Measurements from ENCODE around the gene CP.

CP gene

DNA sequence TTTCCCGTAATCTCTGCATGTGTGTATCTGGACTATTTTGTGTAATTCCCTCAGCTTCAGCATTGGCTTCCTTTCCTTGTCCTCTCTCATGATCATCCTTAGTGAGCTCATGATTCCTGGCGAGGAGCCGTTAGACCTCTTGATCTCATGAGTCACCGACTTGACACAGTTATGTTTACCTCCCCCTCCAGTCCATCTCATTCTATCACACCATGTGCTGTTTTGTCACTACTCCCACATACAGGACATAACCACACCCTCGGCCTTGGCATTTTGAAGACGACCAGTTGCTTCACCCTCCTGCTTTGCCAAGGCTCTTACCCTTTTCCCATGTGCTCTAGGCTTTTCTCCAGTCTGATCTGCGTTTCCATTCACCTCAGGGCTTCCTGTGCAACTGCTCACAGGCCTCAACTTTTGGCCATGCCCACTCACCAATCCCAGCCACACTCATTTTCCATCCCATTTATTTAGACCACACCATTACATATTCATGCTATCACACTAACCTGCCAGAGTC is 41.5 kb downstream of the CP start:
- peak; percentile 25 for DNase-seq

DNA sequence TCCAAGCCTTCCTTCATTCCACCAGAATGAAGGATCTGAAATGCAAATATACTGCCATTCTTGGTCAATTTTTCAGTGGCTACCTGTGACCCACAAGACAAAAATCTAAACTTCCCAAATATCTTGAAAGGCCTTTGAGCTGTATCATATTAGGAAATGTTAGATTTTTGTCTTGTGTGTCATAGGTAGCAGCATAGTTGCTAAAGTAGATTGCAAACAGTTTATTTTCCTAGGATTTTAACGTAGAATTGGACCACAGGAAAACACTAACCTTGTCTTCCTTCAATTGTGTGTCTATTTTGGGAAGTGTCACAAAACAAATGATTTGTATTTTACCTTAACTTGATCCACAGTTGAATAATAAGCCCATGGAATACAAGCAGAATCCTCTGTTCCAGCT is 42.4 kb downstream of the CP start:
- no peak for DNase-seq

DNA sequence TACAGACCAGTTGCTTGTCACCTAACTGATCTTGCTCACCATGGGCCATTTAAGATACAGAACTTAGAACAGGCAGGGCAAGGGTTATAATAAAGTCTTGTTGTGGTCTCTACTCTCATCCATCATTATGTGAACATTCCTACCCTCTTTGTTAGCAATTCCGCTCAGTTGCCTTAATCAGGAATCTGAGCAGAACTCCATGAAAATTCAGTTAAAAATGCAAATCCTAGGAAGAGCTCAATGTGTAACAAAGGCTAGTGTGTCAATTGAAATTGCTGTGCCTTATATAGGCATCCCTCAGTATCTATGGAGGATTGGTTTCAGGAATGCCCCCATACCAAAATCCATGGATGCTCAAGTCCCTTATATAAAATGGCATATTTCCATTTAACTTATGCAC is 44.5 kb downstream of the CP start:
- no peak for DNase-seq

DNA sequence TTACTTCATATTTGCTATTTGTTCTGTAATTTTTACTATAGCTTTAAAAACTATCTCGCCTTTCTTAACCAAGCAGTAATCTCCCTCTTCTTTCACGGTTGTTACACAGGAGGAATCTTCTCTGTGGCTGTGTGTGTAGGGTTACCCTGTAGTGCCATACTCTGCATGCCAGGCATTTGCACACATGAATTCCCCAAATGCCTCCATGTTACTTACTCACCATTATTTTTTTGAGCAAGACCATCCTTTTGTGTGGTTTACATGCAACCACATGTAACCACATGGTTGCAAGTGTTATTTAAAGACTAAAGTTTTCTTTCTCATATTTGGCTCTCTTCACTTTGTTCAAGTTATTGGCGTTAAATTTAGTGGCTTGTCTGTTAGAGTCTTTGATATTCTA is 46.7 kb downstream of the CP start:
- DNase-seq = no peak

DNA sequence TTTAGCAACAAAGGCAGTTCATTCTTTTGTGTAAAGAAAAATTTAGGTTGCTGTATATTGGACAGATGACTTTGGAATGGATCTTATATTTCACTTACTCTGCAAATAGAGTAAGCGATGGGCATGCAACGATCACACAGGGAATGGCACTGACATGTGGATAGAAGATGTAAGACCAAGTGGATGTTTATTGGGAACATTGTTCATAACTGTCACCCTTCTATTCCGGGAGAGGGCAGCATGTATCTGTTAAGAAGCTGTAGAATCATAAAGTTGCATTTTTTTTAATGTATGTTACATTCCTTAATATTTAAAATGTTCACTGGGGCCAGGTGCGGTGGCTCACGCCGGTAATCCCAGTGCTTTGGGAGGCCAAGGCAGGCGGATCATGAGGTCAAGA is 51.0 kb downstream of the CP start:
- no peak for DNase-seq

DNA sequence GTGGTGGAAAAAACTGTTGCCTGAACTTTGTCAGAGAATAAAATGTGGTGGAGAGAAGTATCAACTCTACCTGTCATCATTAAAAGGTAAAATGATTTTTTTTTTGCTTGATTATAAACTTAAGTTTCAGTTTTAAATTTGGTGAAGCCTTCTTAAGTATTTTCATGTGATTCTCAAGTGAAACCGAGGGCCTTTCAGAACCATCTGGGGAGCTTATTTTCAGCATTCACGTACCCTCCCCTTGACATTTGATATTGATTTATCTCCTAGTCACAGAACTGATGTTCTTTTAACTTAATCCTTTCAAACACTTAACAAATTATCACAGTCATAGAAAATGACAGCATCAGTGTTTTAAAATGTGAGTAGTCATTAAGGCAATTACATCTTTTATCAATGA is 53.7 kb downstream of the CP start:
- DNase-seq = no peak

DNA sequence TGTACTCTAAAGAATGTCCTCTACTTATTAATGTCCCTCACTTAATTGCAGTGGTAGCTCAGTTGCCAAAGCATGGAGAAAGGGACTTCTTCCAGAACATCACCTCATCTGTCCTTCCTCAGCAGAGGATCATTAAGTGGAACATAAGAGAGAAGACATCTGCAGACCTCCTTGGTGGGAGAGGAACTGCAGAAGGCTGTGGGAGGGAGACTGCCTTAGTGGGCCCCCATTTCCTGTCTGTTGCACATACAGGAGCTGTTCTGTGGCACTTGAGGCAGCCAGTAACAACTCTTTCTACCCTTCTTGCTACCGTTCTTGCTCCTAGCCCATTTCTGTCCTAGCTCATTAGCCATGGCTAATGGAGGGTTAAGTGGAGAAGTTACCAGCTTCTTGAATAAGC is 58.6 kb downstream of the CP start:
- DNase-seq = no peak

DNA sequence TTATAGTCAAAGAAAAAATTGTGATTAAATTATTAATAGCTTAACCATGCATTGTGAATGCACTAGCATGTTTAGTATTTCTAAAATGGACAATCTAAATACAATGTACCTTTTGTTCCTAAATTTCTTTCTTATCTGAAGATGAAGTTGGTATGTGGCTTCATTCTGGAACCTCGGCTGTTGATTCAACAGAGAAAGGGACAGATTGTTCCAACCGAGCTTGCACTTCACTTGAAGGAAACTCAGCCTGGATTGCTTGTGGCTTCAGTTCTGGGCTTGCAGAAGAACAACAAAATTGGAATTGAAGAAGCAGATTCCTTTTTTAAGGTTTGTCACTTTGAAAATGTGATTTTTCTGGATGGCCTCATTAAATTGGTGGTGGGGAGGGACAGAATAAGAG is 59.6 kb downstream of the CP start:
- DNase-seq = no peak

DNA sequence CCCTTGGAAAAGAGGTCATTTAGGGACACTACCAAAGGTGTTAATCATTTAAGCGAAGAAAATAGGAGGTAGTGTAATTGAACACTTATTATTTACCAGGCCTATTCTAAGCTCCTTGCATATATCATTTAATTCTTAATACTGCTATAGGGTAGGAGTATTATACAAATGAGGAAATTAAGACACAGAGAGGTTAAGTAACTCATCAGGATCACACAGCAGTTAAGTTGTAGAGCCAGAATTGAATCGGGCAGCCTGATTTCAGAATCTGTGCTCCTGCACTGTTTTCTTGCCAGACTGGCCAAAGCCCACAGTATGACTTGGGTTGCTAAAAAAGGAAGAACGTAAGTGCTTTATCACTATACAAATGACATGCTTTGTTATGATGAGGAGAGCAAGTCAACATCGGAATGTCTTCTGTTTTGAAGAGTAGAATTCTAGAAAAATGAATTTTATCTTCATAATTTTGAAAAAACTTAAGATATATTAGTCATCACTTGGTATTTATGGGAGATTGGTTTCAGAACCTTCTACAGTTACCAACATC is 60.8 kb downstream of the CP start:
- DNase-seq = no peak

DNA sequence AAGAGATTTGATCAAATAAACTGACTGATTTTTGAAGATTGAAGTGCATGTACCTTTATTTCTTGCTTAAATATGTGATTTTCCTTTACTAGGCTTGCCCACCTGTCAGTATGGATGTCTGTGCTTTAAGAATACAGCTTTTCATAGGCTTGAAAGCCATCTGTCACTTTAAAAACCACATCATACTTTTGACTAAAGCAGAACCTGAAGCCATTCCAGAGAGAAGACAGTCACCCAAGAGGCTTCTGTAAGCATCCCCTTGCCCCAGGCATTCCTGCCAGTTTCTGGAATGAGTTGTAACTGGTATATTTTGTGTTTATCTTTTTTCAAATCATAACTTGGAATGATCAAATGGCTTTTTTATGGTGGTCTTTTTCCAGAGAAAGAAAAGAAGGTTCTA is 68.2 kb downstream of the CP start:
- no peak for DNase-seq

DNA sequence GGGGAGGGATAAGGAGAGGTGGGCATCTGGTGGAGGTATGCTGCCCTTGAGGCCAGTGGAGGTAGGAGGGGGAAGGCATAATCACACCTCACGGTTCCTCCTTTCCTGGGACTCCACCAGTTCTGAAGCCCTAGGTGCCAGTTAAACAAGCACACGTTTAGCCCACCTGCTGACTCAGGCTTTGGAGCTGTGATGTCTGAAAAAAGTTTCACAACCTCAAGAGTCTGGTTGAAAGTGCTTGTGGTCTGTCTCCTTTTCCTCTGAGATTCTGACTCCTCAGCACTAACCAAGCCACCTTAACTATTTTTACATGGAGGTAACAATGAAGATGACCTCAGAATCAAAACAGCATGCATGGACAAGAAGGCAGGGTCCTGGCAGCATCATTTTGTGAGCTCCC is 69.2 kb downstream of the CP start:
- no peak for DNase-seq

DNA sequence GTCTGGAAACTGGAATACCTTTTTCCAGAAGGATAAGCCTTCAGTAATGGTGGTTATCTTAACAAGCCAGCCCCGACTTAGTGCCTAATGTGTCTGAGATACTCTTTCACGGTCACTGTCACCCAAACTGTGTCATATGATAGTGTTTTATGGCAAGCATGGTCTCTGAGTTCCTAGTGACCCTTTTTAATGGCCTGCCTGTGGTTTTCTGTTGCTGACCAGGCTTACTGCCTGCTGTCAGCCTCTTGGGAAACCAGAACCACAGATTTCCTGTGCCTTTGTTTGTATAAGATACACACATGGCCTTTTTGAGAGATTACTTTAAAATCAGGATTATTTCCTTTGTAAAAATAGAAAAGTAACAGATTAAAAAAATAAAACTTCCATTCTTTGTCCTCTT is 69.8 kb downstream of the CP start:
- no peak for DNase-seq

DNA sequence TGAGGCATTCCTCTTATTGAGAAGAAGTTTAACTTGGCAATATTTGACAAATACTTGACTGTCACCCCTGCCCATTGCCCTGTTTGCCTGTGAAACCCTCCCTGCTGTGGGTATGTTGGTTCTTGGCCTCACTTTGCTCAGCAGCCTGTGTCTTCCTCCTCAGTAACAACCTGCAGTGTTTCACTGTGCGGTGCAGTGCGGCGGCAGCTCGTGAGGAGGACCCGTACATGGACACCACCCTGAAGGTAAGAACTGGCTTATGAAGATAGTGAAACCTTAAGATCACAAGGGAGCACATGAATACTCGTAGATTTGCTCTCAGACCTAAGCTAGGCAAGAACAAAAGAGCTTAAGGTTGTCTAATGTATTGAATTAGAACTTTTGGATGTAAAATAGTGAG is 71.2 kb downstream of the CP start:
- no peak for DNase-seq

DNA sequence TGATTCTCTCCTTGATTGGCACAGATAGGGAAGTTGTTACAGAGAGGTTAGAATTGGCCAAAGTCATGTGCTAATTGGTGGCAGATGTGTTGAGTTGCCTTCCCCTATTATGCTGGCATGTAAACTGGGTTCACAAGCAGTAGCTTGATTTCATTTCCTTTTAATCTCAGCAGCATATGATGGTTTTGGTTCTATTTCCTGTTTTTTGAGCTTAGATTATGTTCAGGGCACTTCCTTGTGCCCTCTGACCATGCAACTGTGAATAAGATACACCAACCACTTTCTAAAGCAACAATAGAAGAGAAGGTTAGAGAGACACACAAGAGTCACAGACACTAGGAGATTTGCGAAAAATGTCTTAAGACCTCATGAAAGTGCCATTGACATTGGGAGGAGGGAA is 75.7 kb downstream of the CP start:
- DNase-seq = no peak

DNA sequence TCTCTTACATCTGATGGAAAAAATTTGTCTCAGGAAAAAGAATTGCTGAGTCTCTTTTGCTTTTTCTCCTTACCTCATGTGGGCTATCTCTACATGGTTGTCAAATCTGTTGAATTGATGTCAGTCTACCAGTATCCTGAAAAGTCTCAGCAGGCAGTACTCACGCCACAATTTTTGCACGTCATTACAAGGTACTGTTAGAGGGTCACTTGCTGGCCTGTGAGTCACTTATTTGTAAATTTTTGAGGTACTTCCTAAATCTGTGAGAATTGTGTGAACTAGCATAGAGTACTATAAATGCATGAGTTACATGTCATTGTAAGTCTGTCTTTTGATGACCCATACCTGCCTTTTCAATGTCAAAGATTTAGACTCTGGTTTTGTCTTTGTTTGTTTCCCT is 76.3 kb downstream of the CP start:
- DNase-seq = no peak

DNA sequence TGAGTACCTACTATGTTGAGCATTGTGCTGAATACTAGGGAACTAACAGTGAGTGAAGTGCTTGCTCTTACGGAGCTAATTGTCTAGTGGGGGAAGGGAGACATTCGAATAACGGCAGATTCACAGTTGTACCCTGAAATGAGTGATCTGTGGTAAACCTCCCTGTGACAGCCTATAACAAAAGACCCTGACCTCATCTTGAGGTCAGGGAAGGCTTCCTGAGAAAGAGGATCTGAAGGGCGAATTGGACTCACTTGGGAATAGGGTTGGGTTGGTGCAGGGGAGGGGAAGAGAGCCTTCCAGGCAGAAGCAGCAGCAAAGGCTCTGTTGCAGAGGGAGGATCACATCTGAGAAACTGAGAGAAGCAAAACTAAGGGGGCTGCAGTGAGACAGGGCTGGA is 78.9 kb downstream of the CP start:
- DNase-seq = no peak

DNA sequence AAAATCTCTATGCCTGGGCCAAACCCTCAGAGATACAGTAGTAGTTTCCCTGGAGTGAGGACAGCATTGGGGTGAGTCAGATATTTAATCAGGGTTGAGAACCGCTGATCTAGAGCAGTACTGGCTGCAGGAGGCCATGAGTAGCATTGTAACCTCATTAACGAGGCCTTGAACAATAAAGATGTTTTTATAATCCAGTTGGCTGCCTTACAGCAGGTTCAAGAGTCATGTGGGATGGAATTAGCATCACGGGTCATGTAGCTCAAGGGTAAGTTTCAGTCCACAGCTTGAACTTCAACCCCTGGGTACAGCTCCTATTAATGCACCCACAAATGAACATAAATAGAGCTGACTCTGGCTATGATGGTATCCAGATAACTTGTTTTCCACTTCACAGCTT is 87.1 kb downstream of the CP start:
- DNase-seq = peak; percentile 27

DNA sequence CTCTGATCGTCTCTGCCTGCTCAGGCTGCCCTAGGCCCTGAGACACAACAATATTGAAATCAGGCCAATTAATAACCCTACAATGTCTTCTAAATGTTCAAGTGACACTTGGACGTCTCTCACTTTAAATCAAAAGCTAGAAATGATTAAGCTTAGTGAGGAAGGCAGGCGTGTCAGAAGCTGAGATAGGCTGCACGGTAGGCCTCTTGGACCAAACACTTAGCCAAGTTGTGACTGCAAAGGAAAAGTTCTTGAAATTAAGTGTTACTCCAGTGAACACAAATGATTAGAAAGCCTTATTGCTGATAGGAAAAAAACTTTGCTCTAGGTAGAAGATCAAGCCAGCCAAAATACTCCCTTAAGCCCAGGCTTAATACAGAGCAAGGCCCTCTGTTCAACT is 90.0 kb downstream of the CP start:
- DNase-seq = no peak

DNA sequence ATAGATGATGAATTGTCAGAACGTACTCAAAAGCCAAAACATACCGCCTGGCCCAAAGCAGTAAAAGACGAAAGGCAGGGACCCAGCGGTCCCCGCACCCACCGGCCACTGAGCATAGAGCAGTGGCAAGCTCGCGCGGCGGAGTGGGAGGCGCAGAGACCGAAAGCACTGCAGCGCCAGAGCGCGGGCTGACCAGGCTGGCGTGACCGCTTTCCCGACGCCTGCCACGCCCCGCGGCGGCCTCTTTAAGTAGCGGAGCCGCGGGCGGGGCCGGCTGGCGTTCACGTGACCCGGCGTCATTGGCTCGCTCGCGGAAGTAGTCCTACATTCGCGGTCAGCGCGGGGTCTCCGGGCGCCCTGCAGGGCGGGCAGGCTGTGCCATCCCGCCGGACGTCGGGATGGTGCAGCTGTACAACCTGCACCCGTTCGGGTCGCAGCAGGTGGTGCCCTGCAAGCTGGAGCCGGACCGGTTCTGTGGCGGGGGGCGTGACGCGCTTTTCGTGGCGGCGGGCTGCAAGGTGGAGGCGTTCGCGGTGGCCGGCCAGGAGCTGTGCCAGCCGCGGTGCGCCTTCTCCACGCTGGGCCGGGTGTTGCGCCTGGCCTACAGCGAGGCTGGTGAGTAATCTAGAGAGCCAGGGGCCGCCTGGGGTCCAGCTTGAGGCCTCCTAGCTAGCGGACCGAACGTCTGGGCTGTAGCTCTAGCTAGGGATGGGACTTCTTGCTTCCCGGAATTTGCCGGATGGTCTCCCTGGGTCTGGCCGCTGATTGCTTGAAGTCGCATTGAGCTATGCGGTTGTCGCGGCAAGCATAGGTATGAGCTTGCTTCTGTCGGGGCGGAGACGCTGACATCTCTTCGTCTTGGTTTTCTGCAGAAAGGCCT is 92.1 kb downstream of the CP start, which contains the start of gene HPS3:
Gene HPS3 (plus strand): TSS at position 313 of the 880 bp plus-strand sequence. CDS start 86 bp downstream, at position 399.
- peak; percentile 78 for DNase-seq

DNA sequence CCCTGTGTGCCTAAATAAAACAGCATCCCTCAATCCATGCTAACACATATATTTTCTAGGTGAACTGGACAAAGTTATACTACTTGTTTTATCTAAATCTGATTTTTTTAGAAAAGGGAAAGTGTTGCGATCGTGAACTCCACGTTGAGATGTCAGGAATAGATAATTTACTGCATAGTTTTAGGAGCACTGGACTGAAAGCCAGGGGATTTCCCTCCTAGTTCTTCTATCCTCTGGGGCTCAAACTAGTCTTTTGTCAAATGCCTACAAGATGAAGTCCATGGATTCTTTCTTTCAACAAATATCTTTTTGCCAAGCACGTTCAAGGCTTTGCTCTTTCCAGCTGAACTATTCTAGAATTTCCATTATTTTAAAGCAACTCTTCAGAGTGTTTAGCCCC is 92.8 kb downstream of the CP start:
- no peak for DNase-seq

DNA sequence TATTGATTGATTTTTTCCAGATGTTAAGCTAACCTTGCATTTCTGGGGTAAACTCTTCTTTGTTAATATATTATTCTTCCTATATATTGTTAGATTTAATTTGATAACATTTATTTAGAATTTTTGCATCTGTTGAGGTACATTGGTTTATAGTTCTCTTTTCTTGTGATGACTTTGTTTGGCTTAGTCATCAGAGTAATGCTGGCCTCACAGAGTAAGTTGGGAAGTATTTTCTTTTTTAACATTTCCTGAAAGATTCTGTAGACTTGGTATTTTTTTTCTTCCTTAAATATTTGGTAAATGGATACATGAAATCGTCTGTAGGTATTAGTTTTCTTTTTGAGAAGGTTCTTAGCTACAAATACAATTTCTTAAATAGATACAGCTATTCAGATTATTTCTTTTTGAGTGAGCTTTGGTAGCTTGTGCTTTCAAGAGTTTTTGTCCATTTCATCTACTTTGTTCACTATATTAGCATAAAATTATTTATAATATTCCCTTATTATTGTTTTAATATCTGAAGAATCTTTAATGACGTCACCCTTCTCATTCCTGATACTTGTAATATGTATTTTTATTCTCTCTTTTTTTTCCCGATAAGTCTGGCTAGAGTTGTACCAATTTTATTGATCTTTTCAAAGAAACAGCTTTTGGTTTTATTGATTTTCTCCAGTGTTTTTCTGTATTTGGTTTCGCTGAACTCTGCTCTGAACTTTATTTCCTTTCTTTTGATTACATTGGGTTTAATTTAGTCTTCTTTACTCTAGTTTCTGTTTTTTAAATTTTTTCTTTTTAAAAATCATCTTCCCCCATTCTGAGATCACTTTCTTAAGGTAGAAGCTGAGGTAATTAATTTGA is 98.7 kb downstream of the CP start:
- no peak for DNase-seq
